ENCODE results near the gene DLEU7.

- TF ChIP-seq, protein P1, sequence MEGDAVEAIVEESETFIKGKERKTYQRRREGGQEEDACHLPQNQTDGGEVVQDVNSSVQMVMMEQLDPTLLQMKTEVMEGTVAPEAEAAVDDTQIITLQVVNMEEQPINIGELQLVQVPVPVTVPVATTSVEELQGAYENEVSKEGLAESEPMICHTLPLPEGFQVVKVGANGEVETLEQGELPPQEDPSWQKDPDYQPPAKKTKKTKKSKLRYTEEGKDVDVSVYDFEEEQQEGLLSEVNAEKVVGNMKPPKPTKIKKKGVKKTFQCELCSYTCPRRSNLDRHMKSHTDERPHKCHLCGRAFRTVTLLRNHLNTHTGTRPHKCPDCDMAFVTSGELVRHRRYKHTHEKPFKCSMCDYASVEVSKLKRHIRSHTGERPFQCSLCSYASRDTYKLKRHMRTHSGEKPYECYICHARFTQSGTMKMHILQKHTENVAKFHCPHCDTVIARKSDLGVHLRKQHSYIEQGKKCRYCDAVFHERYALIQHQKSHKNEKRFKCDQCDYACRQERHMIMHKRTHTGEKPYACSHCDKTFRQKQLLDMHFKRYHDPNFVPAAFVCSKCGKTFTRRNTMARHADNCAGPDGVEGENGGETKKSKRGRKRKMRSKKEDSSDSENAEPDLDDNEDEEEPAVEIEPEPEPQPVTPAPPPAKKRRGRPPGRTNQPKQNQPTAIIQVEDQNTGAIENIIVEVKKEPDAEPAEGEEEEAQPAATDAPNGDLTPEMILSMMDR (optimal IDR thresholded peaks at IDR 0.05 in 1 of 3, IDR thresholded peaks at IDR 0.05 in 1 of 3, conservative IDR thresholded peaks at IDR 0.05 in 1 of 3; ENCODE audit: extremely low read depth in 1 of 3, insufficient read depth in 2 of 3, low read length in 3 of 3), result no peak
- TF ChIP-seq EZH2 (IDR thresholded peaks at IDR 0.05; ENCODE audit: low read length), result no peak
Observed at GRCh38 chr13:50788551-50789210, 54.8 kb downstream of the DLEU7 start.
